PC-9 (cell line): ENCODE data around the gene ASF1A.

ENCODE experiments used
- EZH2 ChIP-seq: fragments of 200-600 bp; sonication (generic); IDR thresholded peaks from 2 replicates; pipeline ENCODE4 v1.8.0; 2017; ENCODE audit warnings: antibody characterized with exemption, low read depth
- TF ChIP-seq, protein P1 (sequence below): fragments of 200-600 bp; sonication (generic); conservative IDR thresholded peaks from 2 replicates; pipeline ENCODE4 v1.6.1; 2017; ENCODE audit warnings: mixed run types, antibody characterized with exemption, mild to moderate bottlenecking, moderate library complexity

DNA sequence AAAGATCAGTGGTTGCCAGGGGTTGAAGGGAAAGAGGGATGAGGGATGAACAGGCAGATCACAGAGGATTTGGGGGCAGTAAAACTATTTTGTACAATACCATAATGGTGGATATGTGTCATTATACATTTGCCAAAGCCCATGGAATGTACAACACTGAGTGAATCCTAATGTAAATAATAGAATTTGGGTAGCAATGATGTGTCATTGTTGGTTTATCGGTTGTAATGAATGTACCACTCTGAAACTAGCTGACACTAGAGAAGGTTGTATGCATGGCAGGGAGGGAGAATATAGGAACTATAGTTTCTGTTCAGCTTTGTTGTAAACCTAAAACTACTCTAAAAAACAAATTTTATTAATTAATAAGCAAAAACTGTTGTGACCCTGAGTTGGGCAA lies 17.8 kb upstream of the ASF1A start:
- TF ChIP-seq, protein P1, sequence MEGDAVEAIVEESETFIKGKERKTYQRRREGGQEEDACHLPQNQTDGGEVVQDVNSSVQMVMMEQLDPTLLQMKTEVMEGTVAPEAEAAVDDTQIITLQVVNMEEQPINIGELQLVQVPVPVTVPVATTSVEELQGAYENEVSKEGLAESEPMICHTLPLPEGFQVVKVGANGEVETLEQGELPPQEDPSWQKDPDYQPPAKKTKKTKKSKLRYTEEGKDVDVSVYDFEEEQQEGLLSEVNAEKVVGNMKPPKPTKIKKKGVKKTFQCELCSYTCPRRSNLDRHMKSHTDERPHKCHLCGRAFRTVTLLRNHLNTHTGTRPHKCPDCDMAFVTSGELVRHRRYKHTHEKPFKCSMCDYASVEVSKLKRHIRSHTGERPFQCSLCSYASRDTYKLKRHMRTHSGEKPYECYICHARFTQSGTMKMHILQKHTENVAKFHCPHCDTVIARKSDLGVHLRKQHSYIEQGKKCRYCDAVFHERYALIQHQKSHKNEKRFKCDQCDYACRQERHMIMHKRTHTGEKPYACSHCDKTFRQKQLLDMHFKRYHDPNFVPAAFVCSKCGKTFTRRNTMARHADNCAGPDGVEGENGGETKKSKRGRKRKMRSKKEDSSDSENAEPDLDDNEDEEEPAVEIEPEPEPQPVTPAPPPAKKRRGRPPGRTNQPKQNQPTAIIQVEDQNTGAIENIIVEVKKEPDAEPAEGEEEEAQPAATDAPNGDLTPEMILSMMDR = no peak
- TF ChIP-seq EZH2 = no peak
